ENCODE results near the gene ATXN1. TPM values are rescaled to one million over a fixed set of nuclear protein-coding genes. Genes with fewer than 3 reads are reported as not detected.
A peak's percentile ranks its signal among the peaks of the same experiment; 100 is the strongest.
"Not testable (repeated sequence)": the region's sequence is repeated elsewhere in the genome, so short reads cannot be mapped to it uniquely, and the experiment has no call there.

ATXN1 gene
- total RNA-seq, 1 experiment from 2014 or later = 35.4 TPM

- DNase-seq (ENCODE audit: low read depth) = no peak
Measured at GRCh38 chr6:16572943-16573342, 188.3 kb downstream of the ATXN1 start.

GRCh38 chr6:16572317-16572716, 188.9 kb downstream of the ATXN1 start:
- no peak for DNase-seq (ENCODE audit: low read depth)

GRCh38 chr6:16570946-16571345, 190.3 kb downstream of the ATXN1 start:
- no peak for DNase-seq (ENCODE audit: low read depth)

- DNase-seq (ENCODE audit: low read depth) = no peak
Measured at GRCh38 chr6:16570221-16570553, 191.1 kb downstream of the ATXN1 start.

- no peak for DNase-seq (ENCODE audit: low read depth)
Measured at GRCh38 chr6:16568128-16568527, 193.1 kb downstream of the ATXN1 start.

GRCh38 chr6:16567071-16567470, 194.2 kb downstream of the ATXN1 start:
- no peak for DNase-seq (ENCODE audit: low read depth)

- DNase-seq (ENCODE audit: low read depth) = no peak
Measured at GRCh38 chr6:16564436-16564835, 196.8 kb downstream of the ATXN1 start.

- no peak for DNase-seq (ENCODE audit: low read depth)
Measured at GRCh38 chr6:16563628-16564240, 197.5 kb downstream of the ATXN1 start.

- DNase-seq (ENCODE audit: low read depth) = peak; percentile 27
Measured at GRCh38 chr6:16562498-16562897, 198.8 kb downstream of the ATXN1 start.

GRCh38 chr6:16559071-16559470, 202.2 kb downstream of the ATXN1 start:
- DNase-seq (ENCODE audit: low read depth) = no peak

- DNase-seq (ENCODE audit: low read depth) = no peak
Measured at GRCh38 chr6:16555550-16555949, 205.7 kb downstream of the ATXN1 start.

GRCh38 chr6:16553531-16553930, 207.7 kb downstream of the ATXN1 start:
- DNase-seq (ENCODE audit: low read depth) = no peak

- DNase-seq (ENCODE audit: low read depth) = no peak
Measured at GRCh38 chr6:16551466-16551865, 209.8 kb downstream of the ATXN1 start.

- peak; percentile 27 for DNase-seq (ENCODE audit: low read depth)
Measured at GRCh38 chr6:16548121-16548520, 213.1 kb downstream of the ATXN1 start.

- DNase-seq (ENCODE audit: low read depth) = peak; percentile 44
Measured at GRCh38 chr6:16547587-16547986, 213.7 kb downstream of the ATXN1 start.

GRCh38 chr6:16546861-16547260, 214.4 kb downstream of the ATXN1 start:
- DNase-seq (ENCODE audit: low read depth) = no peak

GRCh38 chr6:16545382-16545781, 215.9 kb downstream of the ATXN1 start:
- DNase-seq (ENCODE audit: low read depth) = no peak

GRCh38 chr6:16544521-16544920, 216.7 kb downstream of the ATXN1 start:
- no peak for DNase-seq (ENCODE audit: low read depth)

GRCh38 chr6:16544006-16544405, 217.3 kb downstream of the ATXN1 start:
- DNase-seq (ENCODE audit: low read depth) = no peak

GRCh38 chr6:16543521-16543920, 217.7 kb downstream of the ATXN1 start:
- DNase-seq (ENCODE audit: low read depth) = no peak

- no peak for DNase-seq (ENCODE audit: low read depth)
Measured at GRCh38 chr6:16542070-16542469, 219.2 kb downstream of the ATXN1 start.

- DNase-seq (ENCODE audit: low read depth) = no peak
Measured at GRCh38 chr6:16540804-16541752, 220.2 kb downstream of the ATXN1 start.

GRCh38 chr6:16540383-16540782, 220.9 kb downstream of the ATXN1 start:
- DNase-seq (ENCODE audit: low read depth) = not testable (repeated sequence)
